Heart right ventricle (tissue), 16 donors: ENCODE data around the gene TEAD1. TPM values are rescaled to one million over a fixed set of nuclear protein-coding genes. Genes with fewer than 3 reads are reported as not detected.

ENCODE experiments used
- ATAC-seq, 8 donors: fragments of 200-7000 bp; cut with Tn5 transposase; one replicate each; pipeline ENCODE4 v1.9.1; 2020; ENCODE audit warnings: mild to moderate bottlenecking in 8 of 8, moderate library complexity in 8 of 8, moderate number of reproducible peaks in 1 of 8
- DNase-seq, 2 donors: peaks; one replicate each; pipeline ENCODE4 v3.0.0-alpha.2; 2020
- H3K27ac ChIP-seq, 10 donors: fragments of 200-600 bp; sonication (generic) in 2 of 10; one replicate each; pipeline versions ENCODE4 v1.5.0 to v1.8.0; 2020 to 2022; ENCODE audit warnings: mild to moderate bottlenecking in 3 of 10
- H3K27me3 ChIP-seq, 7 donors: fragments of 200-600 bp; one replicate each; pipeline ENCODE4 v1.8.0; 2021 to 2022; ENCODE audit warnings: mild to moderate bottlenecking in 2 of 7
- H3K36me3 ChIP-seq, 9 donors: fragments of 200-600 bp; sonication (generic) in 1 of 9; one replicate each; pipeline versions ENCODE4 v1.5.0 to v1.8.0; 2020 to 2022; ENCODE audit warnings: mild to moderate bottlenecking in 2 of 9
- H3K4me1 ChIP-seq, 9 donors: fragments of 200-600 bp; sonication (generic) in 1 of 9; one replicate each; pipeline versions ENCODE4 v1.5.0 to v1.8.0; 2020 to 2022; ENCODE audit warnings: mild to moderate bottlenecking in 4 of 9
- H3K4me3 ChIP-seq, 10 donors: fragments of 200-600 bp; sonication (generic) in 2 of 10; one replicate each; pipeline versions ENCODE4 v1.5.0 to v1.8.0; 2020 to 2022; ENCODE audit warnings: mild to moderate bottlenecking in 7 of 10, moderate library complexity in 2 of 10
- H3K9me3 ChIP-seq, 11 donors: fragments of 200-600 bp in 10 of 11; sonication (generic) in 2 of 11; one replicate each; pipeline versions ENCODE4 v1.5.0 to v1.8.0; 2013 to 2022; ENCODE audit warnings: mild to moderate bottlenecking in 2 of 11, control low read depth in 1 of 11, moderate library complexity in 1 of 11
- CTCF ChIP-seq, 9 donors: fragments of 200-600 bp; sonication (generic) in 2 of 9; IDR thresholded peaks; one replicate each; pipeline versions ENCODE4 v1.5.0 to v1.8.0; 2021 to 2022; ENCODE audit warnings: antibody characterized with exemption in 9 of 9, mild to moderate bottlenecking in 5 of 9, moderate library complexity in 1 of 9
- WGBS, 2 donors: extraction: QIAGEN DNeasy Blood & Tissue Kit; methylation state at CpG; one replicate each; pipeline ENCODE4 v1.1.7; 2013; ENCODE audit warnings: inconsistent platforms in 1 of 2; 5-methylcytosine and 5-hydroxymethylcytosine counted together
- intact Hi-C, 10 donors: fragments of 100-400 bp; cut with DNase I; formaldehyde crosslinking; loops; one replicate each; pipeline versions ENCODE4 v1.11.1 to v1.14.2; 2022
- polyA plus RNA-seq, 2 donors: library from polyadenylated mRNA; stranded (reverse); fragments of 200-250 nt; gene quantifications; one replicate each; pipeline ENCODE4 v1.2.3, GENCODE V29; 2013
- total RNA-seq, 10 donors: library from RNA; stranded (reverse); fragmentation: NEBNext Ultra II Directional in 3 of 10; extraction: Animal tissue kit (Norgen Biotek cat#: 25700) in 3 of 10; gene quantifications; one replicate each; pipeline versions ENCODE4 v1.2.1 to v1.2.4, GENCODE V29; 2021 to 2023
- donor health status: Arrhythmogenic right ventricular cardiomyopathy.
- donor health status: ischemic (EF 13 %, LVEDD 7.1; RV severe dilation, severe dysfunction).
- donor health status: healthy with polysubstance abuse.
- donor health status: DM: no; HTN: yes; CAD: no.
- donor health status: DM: no; HTN: no; CAD: no.
- donor health status: ischemic (EF 25% LVEDD 6.9; RV normal size, moderate dysfunction).
- donor health status: ischemic (EF 25% LVEDD 5.7; RV mildly dilated, moderate dysfunction).
- donor health status: healthy.
- donor health status: DM: yes; HTN: yes; CAD: no.
- donor health status: Ischemic cardiomyopathy.
- donor health status: ischemic (EF 35%, LVEDD 5.7; RV mildly dilated, moderate dysfunction).
- donor health status: nonischemic (EF 11% LVEDD 7.7; RV severe dilation, severe dysfunction).
- donor health status: DM: yes; HTN: yes; CAD: no.
- donor health status: PGD.
- donor health status: ischemic (EF 29% LVEDD 5.4; RV normal size, mild dysfunction).
- donor health status: nonischemic (EF 23%, LVEDD 6.1; RV moderate dilation, normal function).

The TEAD1 gene
- total and polyA plus RNA-seq, 12 donors: 12.7 to 138 (median 116) TPM

- no peak overlapping the region for H3K4me3 ChIP-seq
- 94 to 96% methylated on average over 1 of the region's 1 CpG for WGBS, 2 donors
- DNase-seq (no peak), ATAC-seq (no peak)
- intact Hi-C loops: no loop called here
- H3K27ac ChIP-seq: no peak overlapping the region
- no peaks in the 10 kb centered on the region for H3K9me3 ChIP-seq
- no peak for TF ChIP-seq CTCF (IDR thresholded peaks at IDR 0.05)
- peaks cover 16 to 50% (median 35%) of the 10 kb centered on the region in 9 donors for H3K4me1 ChIP-seq
- no peaks in the 10 kb centered on the region for H3K27me3 ChIP-seq
- H3K36me3 ChIP-seq: no peaks in the 10 kb centered on the region
These were observed 37.3 kb downstream of the TEAD1 start for GRCh38 chr11:12711496-12711895.

- no peaks in the 10 kb centered on the region for H3K9me3 ChIP-seq
- H3K36me3 ChIP-seq: no peaks in the 10 kb centered on the region
- ATAC-seq (no peak), DNase-seq (no peak)
- no peaks in the 10 kb centered on the region for H3K27me3 ChIP-seq
- peaks cover 16 to 48% (median 31%) of the 10 kb centered on the region in 9 donors for H3K4me1 ChIP-seq
- intact Hi-C loops: no loop called here
- 96 to 97% methylated on average over 4 of the region's 4 CpGs for WGBS, 2 donors
- no peak for TF ChIP-seq CTCF (IDR thresholded peaks at IDR 0.05)
- H3K27ac ChIP-seq: no peak overlapping the region
- no peak overlapping the region for H3K4me3 ChIP-seq
These were observed 37.9 kb downstream of the TEAD1 start for GRCh38 chr11:12712132-12712531.

GRCh38 chr11:12715131-12715530 is 40.9 kb downstream of the TEAD1 start:
- ATAC-seq (peak in 1 of 8 donors; percentile 6), DNase-seq (no peak)
- H3K4me3 ChIP-seq: no peak overlapping the region
- WGBS, 2 donors: 73 to 77% methylated on average over 4 of the region's 4 CpGs
- intact Hi-C loops: no loop called here
- peaks cover 6 to 39% (median 22%) of the 10 kb centered on the region in 9 donors for H3K4me1 ChIP-seq
- no peak overlapping the region for H3K27ac ChIP-seq
- H3K27me3 ChIP-seq: no peaks in the 10 kb centered on the region
- TF ChIP-seq CTCF (IDR thresholded peaks at IDR 0.05): no peak
- H3K36me3 ChIP-seq: no peaks in the 10 kb centered on the region
- no peaks in the 10 kb centered on the region for H3K9me3 ChIP-seq

GRCh38 chr11:12715941-12716340 is 41.7 kb downstream of the TEAD1 start:
- no peak overlapping the region for H3K4me3 ChIP-seq
- TF ChIP-seq CTCF (IDR thresholded peaks at IDR 0.05): no peak
- no peaks in the 10 kb centered on the region for H3K27me3 ChIP-seq
- H3K36me3 ChIP-seq: no peaks in the 10 kb centered on the region
- intact Hi-C loops: no loop called here
- H3K4me1 ChIP-seq: peaks cover 6 to 47% (median 27%) of the 10 kb centered on the region in 9 donors
- H3K27ac ChIP-seq: peak overlapping the region in 1 of 10 donors; percentile 31
- DNase-seq (peak; percentile 31 to 48), ATAC-seq (peak; percentile 39 to 90 (median 68))
- H3K9me3 ChIP-seq: no peaks in the 10 kb centered on the region
- 50 to 61% methylated on average over 11 of the region's 11 CpGs for WGBS, 2 donors
